HepG2 (cell line): ENCODE measurements around the gene TEX13B. TPM values are rescaled to one million over a fixed set of nuclear protein-coding genes. Genes with fewer than 3 reads are reported as not detected.
"Not testable (repeated sequence)": the region's sequence is repeated elsewhere in the genome, so short reads cannot be mapped to it uniquely, and the experiment has no call there.

Experiments
- ATAC-seq: fragments of 200-7000 bp; cut with Tn5 transposase; 3 replicates; pipeline ENCODE4 v1.9.1; 2020; ENCODE audit warnings: mild to moderate bottlenecking, moderate library complexity
- BruUV-seq: library from RNA; stranded (reverse); fragments of 400-500 nt; replicated peaks from 2 replicates; lab custom pipeline; 2021; lab: Mats Ljungman, UMichigan
- CTCF ChIA-PET: fragments of 300-600 bp; formaldehyde crosslinking; extraction: SDS; loops from one replicate; lab custom pipeline; 2021; ENCODE audit warnings: low total read pairs, inconsistent platforms, low intra/inter-chr PET ratio; lab: Yijun Ruan, JAX
- POLR2A ChIA-PET: fragments of 350-600 bp; sonication (Branson Sonifier 250); formaldehyde crosslinking; loops from one replicate; lab custom pipeline; 2020; ENCODE audit warnings: antibody characterized with exemption, inconsistent platforms; lab: Yijun Ruan, JAX
- DNase-seq: peaks from one replicate; pipeline ENCODE4 v3.0.0-alpha.2; 2015; ENCODE audit warnings: low spot score
- FAIRE-seq: peaks from 3 replicates; lab custom pipeline; 2011; peaks lifted over from hg19 to GRCh38; lab: Jason Lieb, UNC
- H2AFZ ChIP-seq: one replicate; pipeline ENCODE4 v1.6.1; 2011; ENCODE audit warnings: low read length, inconsistent platforms
- H3K27ac ChIP-seq: fragments of 300-600 bp; 3 replicates; pipeline ENCODE4 v1.8.0; 2011; ENCODE audit warnings: mixed run types, mild to moderate bottlenecking, mixed read lengths, low read length, inconsistent platforms; ENCODE audit not compliant: insufficient read depth; ENCODE audit errors: extremely low read length
- H3K27me3 ChIP-seq, 2 experiments: fragments of 200-600 bp in 1 of 2; 2 replicates in 1 of 2; 3 replicates in 1 of 2; pipeline versions ENCODE4 v1.6.0 to v1.8.0; 2011; ENCODE audit warnings: low read length in 2 of 2, mild to moderate bottlenecking in 2 of 2, moderate library complexity in 2 of 2, inconsistent platforms in 1 of 2; ENCODE audit not compliant: insufficient read depth in 2 of 2, control insufficient read depth in 1 of 2
- H3K36me3 ChIP-seq, 2 experiments: fragments of 200-600 bp in 1 of 2; replicated peaks in 1 of 2; 2 replicates in 1 of 2; 3 replicates in 1 of 2; pipeline versions ENCODE4 v1.5.1 to v1.8.0; 2011; ENCODE audit warnings: low read length in 2 of 2, inconsistent platforms in 1 of 2; ENCODE audit not compliant: insufficient read depth in 2 of 2, control insufficient read depth in 1 of 2
- H3K4me1 ChIP-seq: 2 replicates; pipeline ENCODE4 v1.5.1; 2012; ENCODE audit warnings: low read length, inconsistent platforms; ENCODE audit not compliant: insufficient read depth
- H3K4me2 ChIP-seq: 2 replicates; pipeline ENCODE4 v1.6.0; 2011; ENCODE audit warnings: low read depth, low read length, inconsistent platforms
- H3K4me3 ChIP-seq, 3 experiments: fragments of 200-600 bp in 1 of 3; sonication (generic), shearing (Covaris generic) in 1 of 3; replicated peaks in 1 of 3; 2 replicates each; pipeline ENCODE4 v1.5.1; 2011 to 2016; ENCODE audit warnings: low read length in 3 of 3, inconsistent platforms in 2 of 3, low read depth in 2 of 3, mild to moderate bottlenecking in 2 of 3, control low read depth in 1 of 3, mixed read lengths in 1 of 3; ENCODE audit not compliant: insufficient read depth in 1 of 3
- H3K79me2 ChIP-seq: one replicate; pipeline ENCODE4 v1.6.1; 2011; ENCODE audit warnings: low read length, inconsistent platforms; ENCODE audit not compliant: insufficient read depth
- H3K9ac ChIP-seq: 2 replicates; pipeline ENCODE4 v1.6.0; 2011; ENCODE audit warnings: mild to moderate bottlenecking, low read depth, low read length, inconsistent platforms; ENCODE audit not compliant: insufficient read depth
- H3K9me3 ChIP-seq: 2 replicates; pipeline ENCODE4 v1.5.1; 2012; ENCODE audit warnings: mild to moderate bottlenecking, low read length
- H4K20me1 ChIP-seq: 2 replicates; pipeline ENCODE4 v1.6.0; 2011; ENCODE audit warnings: inconsistent platforms, mild to moderate bottlenecking, low read length, moderate library complexity; ENCODE audit not compliant: insufficient read depth
- ADNP ChIP-seq: sonication (generic); formaldehyde crosslinking; IDR thresholded peaks from 2 replicates; pipeline ENCODE4 v1.4.0; 2020; ENCODE audit warnings: missing genetic modification reagents
- CBX2 ChIP-seq, 2 experiments: fragments of 200-600 bp in 1 of 2; sonication (generic); formaldehyde crosslinking in 1 of 2; IDR thresholded peaks; 2 replicates each; pipeline versions ENCODE4 v1.7.0 to v1.8.1; 2018 to 2022; ENCODE audit warnings: low read depth in 2 of 2, low read length in 1 of 2, mild to moderate bottlenecking in 1 of 2, missing genetic modification reagents in 1 of 2
- ELF3 ChIP-seq: IDR thresholded peaks from 2 replicates; pipeline ENCODE4 v1.6.1; 2016; ENCODE audit warnings: missing genetic modification reagents, missing compliant biosample characterization
- FUBP1 ChIP-seq: sonication (generic); formaldehyde crosslinking; IDR thresholded peaks from 2 replicates; pipeline ENCODE4 v1.5.1; 2020; ENCODE audit warnings: missing genetic modification reagents, mild to moderate bottlenecking, borderline replicate concordance
- HMGXB4 ChIP-seq, 2 experiments: sonication (generic) in 1 of 2; formaldehyde crosslinking in 1 of 2; IDR thresholded peaks; 2 replicates each; pipeline versions ENCODE4 v1.4.0 to v1.6.1; 2018 to 2020; ENCODE audit warnings: missing genetic modification reagents in 2 of 2, borderline replicate concordance in 1 of 2, low read depth in 1 of 2, mild to moderate bottlenecking in 1 of 2, missing biosample characterization in 1 of 2
- MXI1 ChIP-seq: IDR thresholded peaks from 3 replicates; pipeline ENCODE4 v1.6.1; 2012; ENCODE audit warnings: low read depth, low read length, inconsistent platforms, borderline replicate concordance
- SETDB1 ChIP-seq: sonication (generic); formaldehyde crosslinking; IDR thresholded peaks from 2 replicates; pipeline ENCODE4 v1.5.1; 2020; ENCODE audit warnings: missing genetic modification reagents, mild to moderate bottlenecking, borderline replicate concordance
- U2AF1 ChIP-seq: fragments of 200-400 bp; formaldehyde crosslinking; optimal IDR thresholded peaks from 2 replicates; pipeline ENCODE3; 2017; ENCODE audit warnings: mild to moderate bottlenecking, low read depth, low read length
- ZBED4 ChIP-seq: sonication (generic); formaldehyde crosslinking; IDR thresholded peaks from 2 replicates; pipeline ENCODE4 v1.4.0; 2020; ENCODE audit warnings: missing genetic modification reagents, borderline replicate concordance
- ZNF430 ChIP-seq: sonication (generic); formaldehyde crosslinking; IDR thresholded peaks from 2 replicates; pipeline ENCODE4 v1.9.0; 2021; ENCODE audit warnings: mild to moderate bottlenecking, missing genetic modification reagents
- WGBS: methylation state at CpG from one replicate; pipeline ENCODE4 v1.1.6; 2017; ENCODE audit warnings: low lambda C conversion rate; 5-methylcytosine and 5-hydroxymethylcytosine counted together
- in situ Hi-C: cut with HindIII; loops from 2 replicates; pipeline ENCODE4 v1.10.0; 2017; ENCODE audit warnings: low pct_unique_long_range_greater_than_20kb; ENCODE audit not compliant: extremely low pct_ligation_motif_present
- intact Hi-C: fragments of 100-400 bp; cut with micrococcal nuclease; formaldehyde crosslinking; loops from one replicate; pipeline ENCODE4 v1.10.0; 2022; ENCODE audit not compliant: unreplicated experiment
- polyA plus RNA-seq, 8 experiments: library from polyadenylated mRNA; depleted of rRNA in 3 of 8; stranded (reverse) in 7 of 8; unstranded in 1 of 8; fragments of >200 nt; fragmentation: Illumina TruSeq in 4 of 8; extraction: Trizol in 4 of 8; gene quantifications; 2 replicates each; pipeline versions ENCODE4 v1.2.1 to v1.2.3, GENCODE V29; 2011 to 2016; ENCODE audit warnings: low read depth in 4 of 8, missing spikeins in 1 of 8, mixed read lengths in 1 of 8; ENCODE audit not compliant: insufficient read depth in 1 of 8
- total RNA-seq, 5 experiments: library from RNA; depleted of rRNA; stranded (reverse); fragments of >200 nt; fragmentation: Illumina TruSeq; extraction: Trizol; gene quantifications; 2 replicates each; pipeline ENCODE4 v1.2.3, GENCODE V29; 2016; ENCODE audit warnings: low read depth in 1 of 5

The TEX13B gene
- total and polyA plus RNA-seq, 2 of the 13 experiments (the other 11 are each of a cell fraction or from before 2014, with no cell fraction given), result not detected

- H2AFZ ChIP-seq, H3K4me3 ChIP-seq, BruUV-seq, H3K27me3 ChIP-seq, FAIRE-seq, DNase-seq, H3K27ac ChIP-seq, H3K4me1 ChIP-seq, H3K9ac ChIP-seq, intact Hi-C loops, H3K9me3 ChIP-seq, H3K4me2 ChIP-seq, POLR2A ChIA-PET, H3K79me2 ChIP-seq, in situ Hi-C loops, H3K36me3 ChIP-seq, CTCF ChIA-PET, H4K20me1 ChIP-seq, ATAC-seq: not testable (repeated sequence)
These were observed 26.8 kb downstream of the TEX13B start for GRCh38 chrX:107955337-107955736.

GRCh38 chrX:107940095-107940494 is 42.1 kb downstream of the TEX13B start:
- 14% methylated on average over 2 of the region's 3 CpGs for WGBS
- Histone ChIP-seq H3K27ac (no peak overlapping the region), H3K79me2 (no peaks in the 10 kb centered on the region), H3K9ac (no peak overlapping the region), H3K4me1 (no peaks in the 10 kb centered on the region), H3K9me3 (no peaks in the 10 kb centered on the region), H3K4me3 (no peak overlapping the region), H3K36me3 (no peaks in the 10 kb centered on the region), H3K4me2 (no peak overlapping the region), H4K20me1 (no peaks in the 10 kb centered on the region), H3K27me3 (no peaks in the 10 kb centered on the region), H2AFZ (no peak overlapping the region)
- CTCF ChIA-PET, result no interaction called here
- BruUV-seq, result no TSS peak
- intact Hi-C loops (no loop called here), in situ Hi-C loops (no loop called here)
- no peak for FAIRE-seq
- POLR2A ChIA-PET, result no interaction called here
- peak; percentile 16 for DNase-seq
- peak; percentile 31; the same call in 2 of the 3 replicates for ATAC-seq
- TF ChIP-seq ZNF430 (CRISPR knock-in tag), result no peak
- TF ChIP-seq ZBED4 (CRISPR knock-in tag), result no peak
- no peak for TF ChIP-seq FUBP1 (CRISPR knock-in tag)
- no peak for TF ChIP-seq ELF3 (CRISPR knock-in tag)
- no peak for TF ChIP-seq CBX2 (IDR thresholded peaks at IDR 0.05; ENCODE audit: low read depth, low read length)
- no peak for TF ChIP-seq CBX2 (CRISPR knock-in tag; IDR thresholded peaks at IDR 0.05; ENCODE audit: low read depth)
- TF ChIP-seq U2AF1, result no peak
- no peak for TF ChIP-seq ADNP (CRISPR knock-in tag)
- TF ChIP-seq SETDB1, result no peak
- no peak for TF ChIP-seq MXI1
- no peak for TF ChIP-seq HMGXB4 (CRISPR knock-in tag; IDR thresholded peaks at IDR 0.05; ENCODE audit: borderline replicate concordance in 1 of 2, low read depth in 1 of 2)
